Cerebellar nuclear complex (tissue), 1 donor: Measurements from ENCODE around the gene GAS2L1.

Experiments used
- DNase-seq, 2 experiments: peaks; one replicate each; lab custom pipeline; 2025; lab: John Stamatoyannopoulos, UW

Gene GAS2L1

GRCh38 chr22:29306175-29306834, at the start of gene GAS2L1:
GAS2L1 (plus strand) TSS chr22:29306650; CDS start chr22:29308106, 1,456 bp downstream.
- DNase-seq: no peak

- DNase-seq: no peak
These were observed 48.7 kb upstream of the GAS2L1 start for GRCh38 chr22:29257751-29258181.

- DNase-seq: no peak
These were observed 47.8 kb upstream of the GAS2L1 start for GRCh38 chr22:29258407-29259252.

- no peak for DNase-seq
These were observed 47.1 kb upstream of the GAS2L1 start for GRCh38 chr22:29259253-29259899.

- DNase-seq: no peak
These were observed 46.4 kb upstream of the GAS2L1 start for GRCh38 chr22:29260031-29260560.

GRCh38 chr22:29260601-29261315, 45.7 kb upstream of the GAS2L1 start:
- no peak for DNase-seq

GRCh38 chr22:29263791-29264276, 42.6 kb upstream of the GAS2L1 start:
- DNase-seq: no peak

- DNase-seq: no peak
These were observed 41.1 kb upstream of the GAS2L1 start for GRCh38 chr22:29265305-29265704.

- no peak for DNase-seq
These were observed 40.5 kb upstream of the GAS2L1 start for GRCh38 chr22:29265929-29266328.

GRCh38 chr22:29266564-29267461, 39.6 kb upstream of the GAS2L1 start:
- DNase-seq: no peak

- DNase-seq: no peak
These were observed 39.0 kb upstream of the GAS2L1 start for GRCh38 chr22:29267462-29267857.

- DNase-seq: peak in 1 of 2 experiments; percentile 97
These were observed 38.5 kb upstream of the GAS2L1 start, which contains the start of the genes EWSR1 and RHBDD3 for GRCh38 chr22:29267858-29268510. EWSR1 (plus strand) TSS chr22:29268268; CDS start chr22:29268337, 69 bp downstream. RHBDD3 (minus strand) TSS chr22:29267981; CDS start chr22:29265626, 2,355 bp downstream.

- DNase-seq: peak in 1 of 2 experiments; percentile 3
These were observed 37.8 kb upstream of the GAS2L1 start for GRCh38 chr22:29268511-29269229.

GRCh38 chr22:29269230-29269604, 37.2 kb upstream of the GAS2L1 start:
- no peak for DNase-seq

- no peak for DNase-seq
These were observed 36.5 kb upstream of the GAS2L1 start for GRCh38 chr22:29269731-29270474.

- DNase-seq: no peak
These were observed 35.8 kb upstream of the GAS2L1 start for GRCh38 chr22:29270475-29271271.

- DNase-seq: no peak
These were observed 33.8 kb upstream of the GAS2L1 start for GRCh38 chr22:29272624-29273023.

- DNase-seq: no peak
These were observed 31.3 kb upstream of the GAS2L1 start for GRCh38 chr22:29275167-29275566.
